Activated CD4-positive, alpha-beta memory T cell treated with anti-CD3 and anti-CD28 coated beads for 36 hours (primary cell): ENCODE results near the gene KRT17. TPM values are rescaled to one million over a fixed set of nuclear protein-coding genes. Genes with fewer than 3 reads are reported as not detected.
"Not testable (repeated sequence)": the region's sequence is repeated elsewhere in the genome, so short reads cannot be mapped to it uniquely, and the experiment has no call there.

ENCODE experiments used
- CTCF ChIA-PET: fragments of 350-600 bp; sonication (Branson Sonifier 250); formaldehyde crosslinking; loops from one replicate; lab custom pipeline; 2021; ENCODE audit warnings: antibody characterized with exemption, inconsistent platforms; lab: Charles Lee
- POLR2A ChIA-PET: fragments of 350-600 bp; sonication (Branson Sonifier 250); formaldehyde crosslinking; loops from one replicate; lab custom pipeline; 2021; ENCODE audit warnings: antibody characterized with exemption; lab: Charles Lee
- DNase-seq: peaks from one replicate; pipeline ENCODE4 v3.0.0-alpha.2; 2020
- H3K27ac Mint-ChIP-seq: one replicate; pipeline ENCODE4 v1.8.0; 2021; ENCODE audit warnings: mixed read lengths
- H3K27me3 Mint-ChIP-seq: one replicate; pipeline ENCODE4 v1.8.0; 2021; ENCODE audit warnings: mixed read lengths
- H3K36me3 Mint-ChIP-seq: one replicate; pipeline ENCODE4 v1.8.0; 2021; ENCODE audit warnings: mixed read lengths
- H3K4me1 Mint-ChIP-seq: one replicate; pipeline ENCODE4 v1.8.0; 2021; ENCODE audit warnings: low read depth, mixed read lengths
- H3K4me3 Mint-ChIP-seq: one replicate; pipeline ENCODE4 v1.8.0; 2021; ENCODE audit warnings: mild to moderate bottlenecking, mixed read lengths
- H3K9me3 Mint-ChIP-seq: one replicate; pipeline ENCODE4 v1.8.0; 2021; ENCODE audit warnings: mixed read lengths
- intact Hi-C: fragments of 100-400 bp; cut with micrococcal nuclease; formaldehyde crosslinking; loops from one replicate; pipeline ENCODE4 v1.15.1; 2023
- total RNA-seq, 2 experiments: library from RNA; stranded (reverse); gene quantifications; one replicate each; pipeline ENCODE4 v1.2.3, GENCODE V29; 2021

Gene KRT17
- total RNA-seq, 2 experiments from 2014 or later: not detected

DNA sequence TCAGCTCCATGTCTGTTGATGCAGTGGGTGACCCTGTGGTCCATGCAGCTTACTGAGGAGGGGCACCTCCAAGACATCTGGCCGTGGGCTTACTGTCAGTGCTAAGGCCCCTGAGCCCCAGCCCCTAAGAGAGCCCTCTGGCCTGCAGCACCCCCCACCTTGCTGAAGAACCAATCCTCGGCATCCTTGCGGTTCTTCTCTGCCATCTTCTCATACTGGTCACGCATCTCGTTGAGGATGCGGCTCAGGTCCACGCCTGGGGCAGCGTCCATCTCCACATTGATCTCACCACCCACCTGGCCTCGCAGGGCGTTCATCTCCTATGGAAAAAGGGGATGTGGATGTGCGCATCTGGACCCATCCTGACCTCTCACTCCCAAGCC is 2.9 kb downstream of the KRT17 start:
- H3K9me3 Mint-ChIP-seq, H3K36me3 Mint-ChIP-seq: not testable (repeated sequence)

DNA sequence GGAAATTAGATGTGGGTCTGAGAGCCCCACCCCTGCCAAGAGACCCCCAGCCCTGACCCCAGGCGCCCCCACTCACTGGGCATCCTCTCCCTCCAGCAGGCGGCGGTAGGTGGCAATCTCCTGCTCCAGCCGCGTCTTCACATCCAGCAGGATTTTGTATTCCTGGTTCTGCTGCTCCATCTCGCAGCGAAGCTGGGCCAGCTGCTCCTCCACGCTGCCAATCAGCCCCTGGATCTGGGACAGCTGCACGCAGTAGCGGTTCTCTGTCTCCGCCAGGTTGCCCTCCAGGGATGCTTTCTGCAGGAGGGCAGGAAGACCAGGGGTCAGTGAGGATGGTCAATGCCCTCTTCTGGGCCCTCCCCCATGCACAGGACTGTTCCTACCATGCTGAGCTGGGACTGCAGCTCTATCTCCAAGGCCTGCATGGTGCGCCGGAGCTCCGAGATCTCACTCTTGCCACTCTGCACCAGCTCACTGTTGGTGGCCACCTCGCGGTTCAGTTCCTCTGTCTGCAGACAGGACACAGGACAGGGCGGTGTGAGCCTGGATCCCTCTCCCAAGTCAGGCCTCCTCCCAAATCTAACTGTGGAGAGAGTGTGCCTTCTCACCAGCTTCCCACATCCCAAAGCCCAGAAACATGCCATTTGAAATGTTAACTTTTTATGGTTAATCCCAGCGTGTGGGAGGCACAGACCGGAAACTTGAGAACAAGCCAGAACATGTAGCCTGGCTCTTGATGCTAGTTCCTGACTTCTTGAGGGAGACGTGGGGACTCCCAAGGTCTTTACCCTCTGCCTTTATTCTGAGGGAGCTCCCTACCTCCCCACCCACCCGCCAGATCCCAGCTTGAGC is 3.6 kb downstream of the KRT17 start:
- ChIA-PET POLR2A (no interaction called here), CTCF (interaction anchor here (0.6 to 1.0 kb wide), 2 partner anchors 28 to 76 kb away, joined by 3 read pairs; no protein-coding TSS in a partner anchor)
- no peak overlapping the region for H3K27ac Mint-ChIP-seq
- H3K36me3 Mint-ChIP-seq: no peaks in the 10 kb centered on the region
- H3K4me1 Mint-ChIP-seq: no peaks in the 10 kb centered on the region
- H3K9me3 Mint-ChIP-seq: no peaks in the 10 kb centered on the region
- no peak for DNase-seq
- no peak overlapping the region for H3K4me3 Mint-ChIP-seq
- intact Hi-C loops: no loop called here
- peaks cover 11% of the 10 kb centered on the region for H3K27me3 Mint-ChIP-seq

More for the DNA sequence above, 2.9 kb downstream of the KRT17 start:
- intact Hi-C loops, H3K27ac Mint-ChIP-seq, H3K4me1 Mint-ChIP-seq, POLR2A ChIA-PET, DNase-seq, H3K4me3 Mint-ChIP-seq: not testable (repeated sequence)
- CTCF ChIA-PET: interaction anchor here (1.0 kb wide), 1 partner anchor 27 kb away, joined by 3 read pairs; no protein-coding TSS in a partner anchor
- H3K27me3 Mint-ChIP-seq: peaks cover 12% of the 10 kb centered on the region

DNA sequence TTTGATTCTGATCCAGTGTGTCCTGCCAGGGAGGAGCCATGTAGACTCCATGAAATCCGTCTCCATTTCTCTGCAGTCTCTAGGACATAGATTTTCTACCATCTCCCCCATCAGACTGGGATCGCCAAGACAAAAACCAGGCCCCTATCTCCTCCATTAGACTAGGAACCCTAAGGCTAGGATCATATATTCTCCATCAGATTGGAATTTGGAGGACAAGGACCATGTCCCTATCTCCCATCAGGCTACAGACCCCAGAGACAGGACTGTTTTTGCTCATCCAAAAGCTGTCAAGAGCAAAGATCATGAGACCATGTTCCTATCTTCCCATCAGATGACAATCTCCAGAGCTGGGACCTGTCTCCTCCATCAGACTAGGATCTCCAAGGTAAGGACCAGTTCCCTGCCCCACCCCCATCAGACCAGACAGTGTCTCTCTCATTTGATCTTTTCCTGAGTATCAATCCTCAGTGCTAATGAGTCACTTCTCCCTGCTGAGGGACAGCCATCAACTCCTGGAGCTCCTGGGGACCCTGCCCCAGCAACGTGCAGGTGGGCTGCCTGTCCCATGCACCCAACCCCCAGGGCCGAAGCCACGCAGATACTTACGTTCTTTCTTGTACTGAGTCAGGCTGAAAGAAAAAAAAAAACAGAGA is 4.3 kb downstream of the KRT17 start:
- H3K27me3 Mint-ChIP-seq: peaks cover 11% of the 10 kb centered on the region
- H3K9me3 Mint-ChIP-seq, H3K4me3 Mint-ChIP-seq, H3K4me1 Mint-ChIP-seq, H3K27ac Mint-ChIP-seq, DNase-seq, POLR2A ChIA-PET, H3K36me3 Mint-ChIP-seq, intact Hi-C loops: not testable (repeated sequence)
- CTCF ChIA-PET: interaction anchor here (0.6 to 1.0 kb wide), 2 partner anchors 29 to 75 kb away, joined by 3 read pairs; no protein-coding TSS in a partner anchor

DNA sequence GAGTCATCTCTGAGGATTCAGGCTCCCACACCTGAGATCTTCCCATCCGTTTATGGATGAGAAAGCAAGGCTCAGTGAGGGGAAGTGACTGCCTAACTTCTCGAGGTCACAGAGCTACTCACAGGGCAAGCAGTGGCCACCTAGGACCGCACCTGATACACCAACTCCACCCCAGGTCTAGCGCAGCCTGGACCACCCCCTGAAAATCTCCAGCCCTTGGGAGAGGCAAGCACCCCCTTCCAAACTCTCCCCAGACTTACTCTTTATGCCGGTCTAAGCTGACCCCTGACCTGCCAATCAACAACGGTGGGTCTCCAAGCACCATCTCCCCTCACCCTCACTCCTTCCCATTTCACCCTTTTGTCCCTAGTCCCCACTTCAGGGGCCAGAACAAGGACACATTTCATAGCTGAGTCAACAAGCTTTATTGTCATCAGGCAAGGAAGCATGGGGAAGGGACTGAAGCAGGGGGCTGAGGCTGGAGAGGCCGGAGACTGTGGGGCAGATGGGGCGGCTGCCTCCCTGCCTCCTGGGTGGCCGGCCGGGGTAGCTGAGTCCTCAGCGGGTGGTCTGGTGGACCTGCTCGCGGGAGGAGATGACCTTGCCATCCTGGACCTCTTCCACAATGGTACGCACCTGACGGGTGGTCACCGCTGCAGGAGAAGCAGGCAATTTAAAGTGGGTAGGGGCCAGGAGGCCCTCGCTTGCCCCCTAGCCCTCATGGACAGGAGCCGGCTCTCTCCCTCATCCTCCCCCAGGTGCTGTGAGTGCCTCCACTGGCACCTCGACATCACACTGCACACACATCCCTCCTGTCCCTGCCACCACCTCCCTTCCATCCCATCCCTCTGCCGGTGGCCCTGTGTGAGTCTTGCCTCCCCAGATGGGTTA is 5.1 kb downstream of the KRT17 start:
- Mint-ChIP-seq H3K36me3 (no peaks in the 10 kb centered on the region), H3K27ac (no peak overlapping the region), H3K9me3 (no peaks in the 10 kb centered on the region), H3K4me3 (no peak overlapping the region), H3K27me3 (peaks cover 11% of the 10 kb centered on the region), H3K4me1 (no peaks in the 10 kb centered on the region)
- POLR2A ChIA-PET: no interaction called here
- intact Hi-C loops: no loop called here
- CTCF ChIA-PET: interaction anchor here (1.1 kb wide), 1 partner anchor 70 kb away, joined by 3 read pairs; no protein-coding TSS in a partner anchor
- DNase-seq: no peak

DNA sequence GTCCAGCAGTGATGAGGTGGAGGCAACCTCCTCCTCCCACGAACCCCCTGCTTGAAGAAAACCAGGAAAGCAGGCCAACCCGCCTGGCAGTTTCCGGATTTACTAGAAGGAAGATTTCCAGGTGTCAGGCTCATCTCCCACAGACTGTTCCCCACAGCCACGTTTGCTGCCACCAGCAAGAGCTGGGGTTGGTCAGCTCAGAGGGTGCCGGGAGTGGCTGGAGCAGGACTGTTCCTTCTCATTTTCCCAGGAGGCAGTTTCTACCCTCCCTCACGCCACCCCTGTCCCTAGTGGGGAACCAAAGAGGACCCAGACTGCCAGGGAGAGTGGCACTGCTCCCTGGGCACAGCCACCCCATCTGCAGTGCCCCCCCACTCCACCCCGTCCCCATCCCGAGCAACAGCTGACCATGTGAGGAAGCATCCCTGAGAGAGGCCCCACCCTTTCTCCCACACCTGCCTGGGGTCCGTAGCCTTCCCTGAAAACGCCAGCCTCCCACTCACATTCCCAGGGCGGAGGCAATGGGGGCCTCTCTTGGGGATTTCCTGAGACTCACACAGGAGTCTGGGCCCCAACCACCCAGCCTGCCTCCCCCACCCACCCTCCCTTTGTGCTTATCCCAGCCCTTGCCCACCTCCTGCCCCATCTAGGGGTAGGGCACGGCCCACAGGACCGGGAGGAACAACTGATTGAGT is 5.9 kb downstream of the KRT17 start:
- peaks cover 15% of the 10 kb centered on the region for H3K27me3 Mint-ChIP-seq
- DNase-seq: no peak
- no peaks in the 10 kb centered on the region for H3K36me3 Mint-ChIP-seq
- CTCF ChIA-PET: interaction anchor here (1.1 kb wide), 1 partner anchor 69 kb away, joined by 3 read pairs; no protein-coding TSS in a partner anchor
- H3K9me3 Mint-ChIP-seq: no peaks in the 10 kb centered on the region
- H3K4me3 Mint-ChIP-seq: no peak overlapping the region
- no peak overlapping the region for H3K27ac Mint-ChIP-seq
- intact Hi-C loops: no loop called here
- H3K4me1 Mint-ChIP-seq: no peaks in the 10 kb centered on the region
- POLR2A ChIA-PET: no interaction called here

DNA sequence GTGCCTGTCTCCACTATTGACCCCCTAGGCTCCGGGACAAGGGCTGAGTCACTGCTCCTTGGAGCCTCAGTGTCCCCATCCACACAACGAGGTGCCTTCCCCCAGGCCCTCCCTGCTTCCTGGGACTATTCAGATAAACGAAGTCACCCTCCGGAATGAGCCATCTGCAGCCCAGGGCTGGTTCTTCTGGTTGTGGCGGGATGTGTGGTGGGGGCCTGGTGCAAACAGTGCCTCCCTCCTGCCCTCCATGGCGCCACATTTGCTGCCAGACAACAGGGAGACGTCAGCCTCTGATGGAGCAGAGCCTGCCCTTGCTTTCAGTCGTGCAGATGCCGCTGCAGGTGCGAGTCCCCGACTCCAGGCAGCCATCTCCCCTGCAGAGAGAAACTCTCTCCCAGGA is 6.7 kb downstream of the KRT17 start:
- H3K4me1 Mint-ChIP-seq: no peaks in the 10 kb centered on the region
- CTCF ChIA-PET: no interaction called here
- POLR2A ChIA-PET: no interaction called here
- intact Hi-C loops: no loop called here
- H3K27ac Mint-ChIP-seq: no peak overlapping the region
- H3K9me3 Mint-ChIP-seq: no peaks in the 10 kb centered on the region
- no peak for DNase-seq
- no peak overlapping the region for H3K4me3 Mint-ChIP-seq
- H3K36me3 Mint-ChIP-seq: no peaks in the 10 kb centered on the region
- H3K27me3 Mint-ChIP-seq: peaks cover 16% of the 10 kb centered on the region

DNA sequence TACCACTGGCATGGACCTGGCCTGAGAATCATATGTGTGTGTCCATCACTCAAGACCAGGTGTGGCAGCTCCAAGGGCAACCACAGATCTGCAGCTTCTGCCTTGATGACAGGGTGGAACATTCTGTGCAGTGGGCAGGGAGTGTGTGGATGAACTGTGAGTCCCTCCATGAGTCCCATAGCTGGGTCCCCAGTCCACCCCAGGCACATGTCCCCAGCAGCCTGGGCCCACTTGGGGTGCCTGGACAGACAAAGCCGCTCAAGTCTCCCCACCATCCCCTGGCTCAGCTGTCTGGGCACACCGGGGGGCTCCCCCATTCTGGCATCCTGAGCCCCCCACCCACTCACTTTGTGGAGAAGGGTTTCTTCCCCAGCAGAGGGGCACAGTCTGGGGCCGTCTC is 7.2 kb downstream of the KRT17 start:
- H3K36me3 Mint-ChIP-seq: no peaks in the 10 kb centered on the region
- no peak overlapping the region for H3K4me3 Mint-ChIP-seq
- H3K27me3 Mint-ChIP-seq: peaks cover 16% of the 10 kb centered on the region
- ChIA-PET POLR2A (no interaction called here), CTCF (no interaction called here)
- H3K4me1 Mint-ChIP-seq: no peaks in the 10 kb centered on the region
- no peak for DNase-seq
- no peak overlapping the region for H3K27ac Mint-ChIP-seq
- no peaks in the 10 kb centered on the region for H3K9me3 Mint-ChIP-seq
- intact Hi-C loops: no loop called here

DNA sequence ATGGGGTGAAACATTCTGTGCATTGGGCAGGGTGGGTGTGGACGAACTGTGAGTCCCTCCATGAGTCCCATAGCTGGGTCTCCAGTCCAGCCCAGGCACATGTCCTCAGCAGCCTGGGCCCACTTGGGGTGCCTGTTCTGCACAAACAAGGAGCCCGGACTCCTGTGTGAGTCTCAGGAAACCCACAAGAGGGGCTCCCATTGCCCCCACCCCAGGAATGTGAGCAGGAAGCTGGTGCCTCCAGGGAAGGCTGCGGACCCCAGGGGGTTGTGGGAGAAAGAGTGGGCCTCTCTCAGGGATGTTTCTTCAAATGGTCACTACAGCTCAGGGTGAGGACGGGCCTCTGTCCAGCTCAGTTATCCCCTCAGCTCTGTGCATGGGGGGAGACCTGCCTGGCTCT is 7.9 kb downstream of the KRT17 start:
- intact Hi-C loops, POLR2A ChIA-PET, H3K9me3 Mint-ChIP-seq, H3K27ac Mint-ChIP-seq, CTCF ChIA-PET, H3K4me1 Mint-ChIP-seq, DNase-seq, H3K4me3 Mint-ChIP-seq, H3K36me3 Mint-ChIP-seq: not testable (repeated sequence)
- H3K27me3 Mint-ChIP-seq: peaks cover 16% of the 10 kb centered on the region

DNA sequence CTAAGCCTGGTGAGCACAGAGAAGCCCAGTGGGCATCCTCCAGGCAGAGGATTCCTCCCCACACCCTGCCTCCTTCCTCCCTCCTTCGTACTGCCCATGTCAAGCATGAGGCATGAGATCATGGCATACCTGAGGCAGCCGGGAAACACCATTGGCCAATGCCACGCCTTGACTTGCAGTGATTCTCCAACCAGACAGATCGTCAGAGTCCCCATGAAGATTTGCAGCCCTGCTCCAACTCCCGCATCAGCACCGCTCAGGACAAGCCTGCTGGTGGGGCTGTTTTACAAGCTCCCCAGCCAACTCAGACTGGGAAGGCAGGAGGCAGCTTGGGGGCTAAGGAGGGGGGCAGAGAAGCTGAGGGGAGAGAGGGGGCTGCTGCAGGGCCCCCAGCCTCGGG is 8.9 kb downstream of the KRT17 start:
- intact Hi-C loops: no loop called here
- no peak overlapping the region for H3K4me3 Mint-ChIP-seq
- ChIA-PET CTCF (no interaction called here), POLR2A (no interaction called here)
- H3K27ac Mint-ChIP-seq: no peak overlapping the region
- H3K27me3 Mint-ChIP-seq: peaks cover 18% of the 10 kb centered on the region
- H3K4me1 Mint-ChIP-seq: no peaks in the 10 kb centered on the region
- no peaks in the 10 kb centered on the region for H3K36me3 Mint-ChIP-seq
- no peaks in the 10 kb centered on the region for H3K9me3 Mint-ChIP-seq
- no peak for DNase-seq

DNA sequence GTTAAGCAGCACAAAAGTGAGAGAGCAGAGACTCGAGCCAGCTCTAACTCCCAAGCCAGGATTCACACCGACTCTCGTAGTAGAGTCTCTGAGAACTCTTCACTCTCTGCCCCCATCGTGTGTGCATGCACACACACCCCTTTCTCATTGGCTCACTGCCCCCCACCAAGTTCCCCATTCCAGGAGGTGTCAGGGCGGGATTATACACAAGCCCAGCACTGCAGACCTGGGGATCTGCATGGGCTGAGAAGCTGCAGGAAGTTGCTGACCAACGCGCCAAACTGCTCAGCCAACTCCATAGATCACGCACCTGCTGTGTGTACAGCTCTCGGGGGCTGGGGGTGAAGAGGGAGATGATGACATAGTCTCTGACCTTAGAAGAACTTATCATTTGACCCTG is 9.6 kb downstream of the KRT17 start:
- H3K27ac Mint-ChIP-seq, DNase-seq, H3K9me3 Mint-ChIP-seq, H3K4me3 Mint-ChIP-seq, H3K4me1 Mint-ChIP-seq, H3K36me3 Mint-ChIP-seq, POLR2A ChIA-PET, intact Hi-C loops, CTCF ChIA-PET: not testable (repeated sequence)
- H3K27me3 Mint-ChIP-seq: peaks cover 12% of the 10 kb centered on the region

DNA sequence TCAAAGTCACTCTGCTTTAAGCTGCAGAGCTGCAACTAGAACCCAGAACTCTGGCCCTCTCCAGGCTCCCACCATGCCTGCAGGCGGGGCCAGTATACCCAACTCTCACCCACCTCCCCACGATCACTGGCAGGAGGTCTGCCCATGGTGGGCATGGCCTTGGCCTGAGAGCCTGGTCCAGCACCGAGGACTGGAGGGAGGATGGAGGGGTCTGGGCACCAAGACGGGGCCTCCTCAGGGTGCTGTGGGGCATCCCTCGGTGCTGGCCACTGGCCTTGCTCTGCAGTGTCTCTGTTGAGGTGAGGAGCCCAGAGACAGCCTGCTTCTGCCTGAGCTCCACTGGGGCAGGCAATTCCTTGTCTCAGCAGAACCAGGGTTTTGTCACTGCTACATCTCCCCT is 10.3 kb downstream of the KRT17 start:
- no peaks in the 10 kb centered on the region for H3K9me3 Mint-ChIP-seq

More for the DNA sequence above, 10.3 kb downstream of the KRT17 start:
- ChIA-PET POLR2A (no interaction called here), CTCF (no interaction called here)
- Mint-ChIP-seq H3K4me1 (no peaks in the 10 kb centered on the region), H3K27ac (no peak overlapping the region), H3K36me3 (no peaks in the 10 kb centered on the region), H3K4me3 (no peak overlapping the region), H3K27me3 (peaks cover 12% of the 10 kb centered on the region)
- no peak for DNase-seq
- intact Hi-C loops: no loop called here
